OCI-LY3 (cell line): Measurements from ENCODE around the gene FAM219A.

Source experiments
- CTCF ChIP-seq: fragments of 200-600, 300-600 bp; sonication (generic); IDR thresholded peaks from 2 replicates; pipeline ENCODE4 v1.5.1; 2014; ENCODE audit warnings: antibody characterized with exemption, low read length, low read depth
- EZH2phosphoT487 ChIP-seq: fragments of 200-600 bp; shearing (Covaris generic); IDR thresholded peaks from 2 replicates; pipeline ENCODE4 v1.6.1; 2018; ENCODE audit warnings: antibody characterized with exemption, mixed run types, low read depth

DNA sequence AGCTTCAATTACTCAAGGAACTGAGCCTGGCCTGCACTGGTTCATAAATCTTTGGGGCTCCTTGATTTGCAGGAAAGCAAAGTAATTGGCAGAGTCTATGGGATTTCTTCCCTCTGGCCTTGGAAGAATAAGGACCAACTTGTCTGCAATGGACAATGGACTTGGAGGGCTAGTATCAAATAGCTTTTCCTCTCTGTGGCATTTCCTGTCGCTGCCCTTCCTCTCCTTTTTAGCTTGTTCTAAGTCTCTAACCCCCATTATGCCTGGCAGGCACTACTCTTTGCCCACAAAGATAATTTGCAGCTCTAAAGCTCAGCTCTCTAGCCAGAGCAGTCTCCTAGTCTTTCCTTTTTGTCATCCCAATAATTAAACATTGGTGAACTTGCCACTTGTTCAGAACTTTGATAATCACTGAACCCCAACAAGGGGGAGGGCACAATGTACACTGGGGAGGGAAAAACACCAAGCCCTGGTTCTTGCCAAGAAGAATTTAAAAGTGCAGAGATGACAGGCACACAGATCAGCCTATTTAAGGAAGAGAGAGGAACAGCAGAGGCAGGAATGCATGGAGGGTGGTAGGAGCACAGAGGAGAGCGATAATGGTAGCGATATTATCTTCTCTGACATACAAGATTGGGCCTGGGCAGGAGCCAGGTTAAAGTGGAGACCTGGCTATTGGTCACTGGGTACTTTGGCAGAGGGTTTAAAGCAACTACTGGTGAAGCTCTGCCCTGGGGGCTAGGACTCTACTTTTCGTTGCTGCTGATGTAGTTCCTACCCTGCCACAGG lies 38.5 kb downstream of the FAM219A start:
- TF ChIP-seq CTCF (no peak), EZH2phosphoT487 (no peak)
